H9 (cell line): Measurements from ENCODE around the gene LYRM2. TPM values are rescaled to one million over a fixed set of nuclear protein-coding genes. Genes with fewer than 3 reads are reported as not detected.

ENCODE experiments used
- DNase-seq: peaks from one replicate; pipeline ENCODE4 v3.0.0-alpha.2; 2017
- H2AFZ ChIP-seq: one replicate; pipeline ENCODE4 v1.6.1; 2013; ENCODE audit warnings: mild to moderate bottlenecking, low read length, control low read depth, moderate library complexity
- H2AK5ac ChIP-seq: 2 replicates; pipeline ENCODE4 v1.6.1; 2013; ENCODE audit warnings: low read length, control low read depth, mixed read lengths; ENCODE audit not compliant: insufficient read length
- H2BK120ac ChIP-seq: one replicate; pipeline ENCODE4 v1.6.1; 2013; ENCODE audit warnings: low read depth, mild to moderate bottlenecking, low read length, control low read depth, inconsistent platforms; ENCODE audit not compliant: poor library complexity, severe bottlenecking
- H2BK12ac ChIP-seq: 2 replicates; pipeline ENCODE4 v1.6.1; 2013; ENCODE audit warnings: low read length, control low read depth, mixed read lengths, low read depth; ENCODE audit not compliant: insufficient read length
- H2BK15ac ChIP-seq: 2 replicates; pipeline ENCODE4 v1.6.1; 2013; ENCODE audit warnings: low read depth, low read length, control low read depth
- H2BK20ac ChIP-seq: one replicate; pipeline ENCODE4 v1.6.1; 2013; ENCODE audit warnings: low read depth, mild to moderate bottlenecking, low read length, control low read depth, inconsistent platforms; ENCODE audit not compliant: poor library complexity, severe bottlenecking
- H2BK5ac ChIP-seq: 2 replicates; pipeline ENCODE4 v1.6.1; 2013; ENCODE audit warnings: low read length, control low read depth, mixed read lengths; ENCODE audit not compliant: insufficient read length
- H3K14ac ChIP-seq: 2 replicates; pipeline ENCODE4 v1.6.1; 2013; ENCODE audit warnings: low read length, control low read depth; ENCODE audit not compliant: insufficient read depth
- H3K18ac ChIP-seq: 2 replicates; pipeline ENCODE4 v1.6.1; 2013; ENCODE audit warnings: low read depth, mild to moderate bottlenecking, mixed read lengths, low read length, control low read depth; ENCODE audit not compliant: insufficient read length
- H3K23ac ChIP-seq: 2 replicates; pipeline ENCODE4 v1.6.1; 2013; ENCODE audit warnings: low read length, control low read depth, mixed read lengths, low read depth; ENCODE audit not compliant: insufficient read length
- H3K23me2 ChIP-seq: 2 replicates; pipeline ENCODE4 v1.6.1; 2013; ENCODE audit warnings: low read depth, mild to moderate bottlenecking, mixed read lengths, low read length, control low read depth; ENCODE audit not compliant: insufficient read length, poor library complexity, severe bottlenecking
- H3K27ac ChIP-seq: 2 replicates; pipeline ENCODE4 v1.5.1; 2013; ENCODE audit warnings: low read length, control low read depth, mixed read lengths, low read depth; ENCODE audit not compliant: insufficient read length
- H3K27me3 ChIP-seq: 2 replicates; pipeline ENCODE4 v1.6.1; 2013; ENCODE audit warnings: low read length, control low read depth, inconsistent platforms; ENCODE audit not compliant: insufficient read depth
- H3K4ac ChIP-seq: 2 replicates; pipeline ENCODE4 v1.6.1; 2013; ENCODE audit warnings: low read depth, mild to moderate bottlenecking, control low read depth, inconsistent platforms, low read length, moderate library complexity
- H3K4me1 ChIP-seq: 2 replicates; pipeline ENCODE4 v1.6.1; 2013; ENCODE audit warnings: low read length, control low read depth, inconsistent platforms; ENCODE audit not compliant: insufficient read depth
- H3K4me2 ChIP-seq: 2 replicates; pipeline ENCODE4 v1.6.1; 2013; ENCODE audit warnings: low read length, control low read depth, mixed read lengths; ENCODE audit not compliant: insufficient read length, insufficient read depth
- H3K56ac ChIP-seq: 2 replicates; pipeline ENCODE4 v1.6.1; 2013; ENCODE audit warnings: low read depth, mild to moderate bottlenecking, mixed read lengths, low read length, control low read depth; ENCODE audit not compliant: insufficient read length
- H3K79me1 ChIP-seq: 2 replicates; pipeline ENCODE4 v1.6.1; 2013; ENCODE audit warnings: low read depth, mild to moderate bottlenecking, moderate library complexity, low read length, control low read depth, inconsistent platforms; ENCODE audit not compliant: insufficient read depth, poor library complexity, severe bottlenecking
- H3K79me2 ChIP-seq: 2 replicates; pipeline ENCODE4 v1.6.1; 2013; ENCODE audit warnings: low read length, control low read depth, inconsistent platforms; ENCODE audit not compliant: insufficient read depth
- H3K9ac ChIP-seq: 2 replicates; pipeline ENCODE4 v1.6.1; 2013; ENCODE audit warnings: low read length, control low read depth, mixed read lengths; ENCODE audit not compliant: insufficient read length; ENCODE audit errors: extremely low read depth
- H3K9me3 ChIP-seq: one replicate; pipeline ENCODE4 v1.6.1; 2013; ENCODE audit warnings: low read depth, low read length, inconsistent platforms; ENCODE audit not compliant: control insufficient read depth
- H3T11ph ChIP-seq: one replicate; pipeline ENCODE4 v1.6.1; 2013; ENCODE audit warnings: mild to moderate bottlenecking, low read length, control low read depth, inconsistent platforms
- H4K20me1 ChIP-seq: one replicate; pipeline ENCODE4 v1.6.1; 2013; ENCODE audit not compliant: control insufficient read depth, insufficient read length, insufficient read depth
- H4K5ac ChIP-seq: 2 replicates; pipeline ENCODE4 v1.6.1; 2013; ENCODE audit warnings: low read depth, mild to moderate bottlenecking, mixed read lengths, low read length, control low read depth; ENCODE audit not compliant: insufficient read length
- H4K8ac ChIP-seq: replicated peaks from 2 replicates; pipeline ENCODE4 v1.6.1; 2013; ENCODE audit warnings: low read length, control low read depth, mixed read lengths, low read depth; ENCODE audit not compliant: insufficient read length
- H4K91ac ChIP-seq: 2 replicates; pipeline ENCODE4 v1.6.1; 2013; ENCODE audit warnings: low read depth, mild to moderate bottlenecking, moderate library complexity, mixed read lengths, low read length, control low read depth; ENCODE audit not compliant: insufficient read length
- H3K27ac Mint-ChIP-seq, 3 experiments: 2 replicates in 2 of 3; 3 replicates in 1 of 3; pipeline ENCODE4 v1.8.0; 2020 to 2021; ENCODE audit warnings: mixed read lengths in 3 of 3, mild to moderate bottlenecking in 1 of 3, moderate library complexity in 1 of 3
- H3K27me3 Mint-ChIP-seq: 2 replicates; pipeline ENCODE4 v1.8.0; 2021; ENCODE audit warnings: low read depth, mild to moderate bottlenecking, moderate library complexity, mixed read lengths
- H3K36me3 Mint-ChIP-seq, 3 experiments: 2 replicates in 2 of 3; 3 replicates in 1 of 3; pipeline ENCODE4 v1.8.0; 2020 to 2021; ENCODE audit warnings: low read depth in 3 of 3, mixed read lengths in 3 of 3; ENCODE audit not compliant: insufficient read depth in 1 of 3
- H3K4me1 Mint-ChIP-seq, 2 experiments: 2 replicates each; pipeline ENCODE4 v1.8.0; 2020; ENCODE audit warnings: mixed read lengths in 2 of 2
- H3K4me3 Mint-ChIP-seq, 2 experiments: 2 replicates in 1 of 2; 3 replicates in 1 of 2; pipeline ENCODE4 v1.8.0; 2020 to 2021; ENCODE audit warnings: mild to moderate bottlenecking in 2 of 2, mixed read lengths in 2 of 2, moderate library complexity in 1 of 2
- H3K9me3 Mint-ChIP-seq, 2 experiments: 2 replicates in 1 of 2; 3 replicates in 1 of 2; pipeline ENCODE4 v1.8.0; 2020; ENCODE audit warnings: mild to moderate bottlenecking in 2 of 2, mixed read lengths in 2 of 2, moderate library complexity in 1 of 2
- CTCF ChIP-seq: fragments of 200-600 bp; sonication (generic); conservative IDR thresholded peaks from 3 replicates; pipeline ENCODE4 v1.8.0; 2021; ENCODE audit warnings: antibody characterized with exemption, mild to moderate bottlenecking
- WGBS: extraction: QIAGEN DNeasy Blood & Tissue Kit; methylation state at CpG from one replicate; pipeline ENCODE4 v1.1.7; 2013; ENCODE audit warnings: missing lambda C conversion rate, low lambda C conversion rate, mixed read lengths; ENCODE audit not compliant: insufficient read length; ENCODE audit errors: extremely low coverage; 5-methylcytosine and 5-hydroxymethylcytosine counted together
- total RNA-seq: library from RNA; stranded (reverse); gene quantifications from 2 replicates; pipeline ENCODE4 v1.2.1, GENCODE V29; 2021

The LYRM2 gene
- total RNA-seq, 1 experiment from 2014 or later, result 29.8 TPM

DNA sequence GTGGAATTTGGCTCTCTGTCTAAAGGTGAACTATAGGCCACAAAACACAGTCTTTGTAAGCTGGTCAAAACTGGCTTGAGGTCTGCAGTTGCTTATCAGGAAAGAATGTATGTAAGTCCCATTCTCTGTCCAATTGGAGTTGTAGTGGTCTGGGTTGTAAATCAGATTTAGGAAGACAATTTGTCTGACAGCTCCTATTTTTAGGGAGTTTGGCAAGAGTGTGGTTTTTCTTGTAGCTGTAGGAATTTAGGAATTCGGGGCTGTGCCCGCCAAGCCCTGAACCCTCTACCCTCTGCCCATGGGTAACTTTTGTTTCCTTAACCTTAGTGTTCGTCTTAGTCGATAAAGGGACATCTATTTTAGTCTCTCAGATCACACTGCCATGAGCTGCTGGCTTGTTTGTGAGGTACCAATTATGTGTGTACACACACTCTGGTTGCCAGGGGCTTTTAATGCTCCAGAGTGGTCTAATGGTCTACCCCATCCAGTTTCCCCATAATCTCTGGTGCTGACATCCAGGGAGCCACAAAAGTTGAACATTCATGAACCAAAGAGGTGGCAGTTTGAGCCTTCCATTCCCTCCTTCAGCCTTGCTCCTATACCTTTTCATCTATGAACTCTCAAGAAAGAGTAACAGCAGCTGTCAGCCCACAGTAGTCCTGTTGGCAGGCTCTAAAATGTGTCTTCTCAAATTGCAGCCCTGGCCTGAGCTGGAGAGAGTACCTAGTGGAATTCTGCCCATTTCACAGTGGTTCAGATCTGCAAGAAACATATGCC is 112.6 kb downstream of the LYRM2 start:
- no peak overlapping the region for H4K91ac ChIP-seq
- no peak overlapping the region for H2BK120ac ChIP-seq
- H3K14ac ChIP-seq, result no peak overlapping the region
- no peak overlapping the region for H3K23ac ChIP-seq
- no peak overlapping the region for H3K4me2 ChIP-seq
- no peak overlapping the region for H4K5ac ChIP-seq
- no peak overlapping the region for H4K8ac ChIP-seq
- Mint-ChIP-seq H3K27ac (no peak overlapping the region), H3K4me3 (no peak overlapping the region), H3K36me3 (no peaks in the 10 kb centered on the region), H3K4me1 (no peaks in the 10 kb centered on the region; a peak in 1 of 4 replicates), H3K27me3 (no peaks in the 10 kb centered on the region; the same call in 1 of the 2 replicates), H3K9me3 (no peaks in the 10 kb centered on the region)
- H3K79me1 ChIP-seq, result no peaks in the 10 kb centered on the region
- no peak for DNase-seq
- no peak overlapping the region for H3K27ac ChIP-seq
- H2AFZ ChIP-seq, result no peak overlapping the region
- H3T11ph ChIP-seq, result no peak overlapping the region
- H3K18ac ChIP-seq, result no peak overlapping the region
- H3K79me2 ChIP-seq, result no peaks in the 10 kb centered on the region
- TF ChIP-seq CTCF, result no peak
- no peaks in the 10 kb centered on the region for H4K20me1 ChIP-seq
- no CpG with 5 or more reads among the region's 4 CpGs for WGBS
- H2BK20ac ChIP-seq, result no peak overlapping the region
- no peaks in the 10 kb centered on the region for H3K4me1 ChIP-seq
- H3K27me3 ChIP-seq, result no peaks in the 10 kb centered on the region
- H2BK12ac ChIP-seq, result no peak overlapping the region
- H3K9ac ChIP-seq, result no peak overlapping the region
- H3K56ac ChIP-seq, result no peak overlapping the region
- no peaks in the 10 kb centered on the region for H3K23me2 ChIP-seq
- no peak overlapping the region for H3K4ac ChIP-seq
- no peaks in the 10 kb centered on the region for H3K9me3 ChIP-seq
- no peak overlapping the region for H2BK15ac ChIP-seq
- H2BK5ac ChIP-seq, result no peak overlapping the region
- no peak overlapping the region for H2AK5ac ChIP-seq
